Stimulated activated naive CD8-positive, alpha-beta T cell treated with anti-CD3 and anti-CD28 coated beads, Interleukin-15, amount 100 ng/mL, for 72 hours (primary cell): ENCODE data around the gene PGBD2.
"Not testable (repeated sequence)": the region's sequence is repeated elsewhere in the genome, so short reads cannot be mapped to it uniquely, and the experiment has no call there.

ENCODE experiments used
- ATAC-seq: fragments of 150-1000 bp; cut with Tn5 transposase; 2 replicates; pipeline ENCODE4 v1.10.0; 2021; ENCODE audit warnings: mild to moderate bottlenecking, moderate library complexity
- DNase-seq, 2 donors: peaks; one replicate each; pipeline ENCODE4 v3.0.0; 2021 to 2022
- H3K27ac Mint-ChIP-seq, 2 donors: one replicate each; pipeline ENCODE4 v1.8.0; 2022; ENCODE audit warnings: mild to moderate bottlenecking in 2 of 2, mixed read lengths in 2 of 2, moderate library complexity in 2 of 2
- H3K27me3 Mint-ChIP-seq: one replicate; pipeline ENCODE4 v1.8.0; 2022; ENCODE audit warnings: mixed read lengths
- H3K4me1 Mint-ChIP-seq: one replicate; pipeline ENCODE4 v1.8.0; 2022; ENCODE audit warnings: mild to moderate bottlenecking, mixed read lengths
- H3K4me3 Mint-ChIP-seq, 2 donors: one replicate each; pipeline ENCODE4 v1.8.0; 2022; ENCODE audit warnings: mild to moderate bottlenecking in 2 of 2, mixed read lengths in 2 of 2, moderate library complexity in 1 of 2
- H3K9me3 Mint-ChIP-seq, 2 donors: one replicate each; pipeline ENCODE4 v1.8.0; 2022; ENCODE audit warnings: mixed read lengths in 2 of 2

Gene PGBD2

GRCh38 chr1:248873993-248874533 lies 32.0 kb upstream of the PGBD2 start:
- peaks cover 25% of the 10 kb centered on the region for H3K4me1 Mint-ChIP-seq
- peak; percentile 83 to 84 for DNase-seq
- peak; percentile 72 for ATAC-seq
- peak overlapping the region; percentile 89 to 100 for H3K27ac Mint-ChIP-seq
- H3K27me3 Mint-ChIP-seq = no peaks in the 10 kb centered on the region
- peaks cover 0 to 7% of the 10 kb centered on the region in 2 donors for H3K9me3 Mint-ChIP-seq
- peak overlapping the region; percentile 90 to 96 for H3K4me3 Mint-ChIP-seq

GRCh38 chr1:248881261-248881660 lies 24.8 kb upstream of the PGBD2 start:
- no peaks in the 10 kb centered on the region for H3K9me3 Mint-ChIP-seq
- H3K27ac Mint-ChIP-seq = no peak overlapping the region
- no peaks in the 10 kb centered on the region for H3K4me1 Mint-ChIP-seq
- DNase-seq (no peak), ATAC-seq (no peak)
- H3K27me3 Mint-ChIP-seq = no peaks in the 10 kb centered on the region
- H3K4me3 Mint-ChIP-seq = no peak overlapping the region

GRCh38 chr1:248882427-248882826 lies 23.6 kb upstream of the PGBD2 start:
- not testable (repeated sequence) for DNase-seq, H3K4me3 Mint-ChIP-seq, H3K27ac Mint-ChIP-seq

GRCh38 chr1:248884632-248885295 lies 21.3 kb upstream of the PGBD2 start:
- H3K4me1 Mint-ChIP-seq = no peaks in the 10 kb centered on the region
- no peaks in the 10 kb centered on the region for H3K9me3 Mint-ChIP-seq
- H3K27me3 Mint-ChIP-seq = no peaks in the 10 kb centered on the region
- no peak for ATAC-seq
- no peak for DNase-seq
- no peak overlapping the region for H3K4me3 Mint-ChIP-seq
- H3K27ac Mint-ChIP-seq = no peak overlapping the region

More at GRCh38 chr1:248882427-248882826, 23.6 kb upstream of the PGBD2 start:
- not testable (repeated sequence) for H3K27me3 Mint-ChIP-seq, H3K9me3 Mint-ChIP-seq, H3K4me1 Mint-ChIP-seq, ATAC-seq

GRCh38 chr1:248885646-248886045 lies 20.4 kb upstream of the PGBD2 start:
- Mint-ChIP-seq H3K4me3 (no peak overlapping the region), H3K4me1 (no peaks in the 10 kb centered on the region), H3K27me3 (no peaks in the 10 kb centered on the region), H3K9me3 (no peaks in the 10 kb centered on the region), H3K27ac (no peak overlapping the region)
- ATAC-seq (no peak), DNase-seq (no peak)

- DNase-seq (no peak), ATAC-seq (no peak)
- no peak overlapping the region for H3K4me3 Mint-ChIP-seq
- H3K27me3 Mint-ChIP-seq = no peaks in the 10 kb centered on the region
- no peak overlapping the region for H3K27ac Mint-ChIP-seq
- H3K9me3 Mint-ChIP-seq = no peaks in the 10 kb centered on the region
- no peaks in the 10 kb centered on the region for H3K4me1 Mint-ChIP-seq
Measured at GRCh38 chr1:248886237-248886895, 19.7 kb upstream of the PGBD2 start.

- H3K9me3 Mint-ChIP-seq, DNase-seq, H3K4me1 Mint-ChIP-seq, H3K27ac Mint-ChIP-seq, ATAC-seq, H3K4me3 Mint-ChIP-seq: not testable (repeated sequence)
- H3K27me3 Mint-ChIP-seq = peaks cover 12% of the 10 kb centered on the region
Measured at GRCh38 chr1:248889914-248890243, 16.2 kb upstream of the PGBD2 start.

- H3K4me3 Mint-ChIP-seq = no peak overlapping the region
- ATAC-seq = peak; percentile 46
- DNase-seq = no peak
- H3K27me3 Mint-ChIP-seq = peaks cover 13% of the 10 kb centered on the region
- H3K27ac Mint-ChIP-seq = no peak overlapping the region
- no peaks in the 10 kb centered on the region for H3K9me3 Mint-ChIP-seq
- H3K4me1 Mint-ChIP-seq = no peaks in the 10 kb centered on the region
Measured at GRCh38 chr1:248890549-248891498, 15.2 kb upstream of the PGBD2 start.

GRCh38 chr1:248891758-248892157 lies 14.3 kb upstream of the PGBD2 start:
- ATAC-seq = no peak

GRCh38 chr1:248892590-248892989 lies 13.4 kb upstream of the PGBD2 start:
- peaks cover 19% of the 10 kb centered on the region for H3K27me3 Mint-ChIP-seq
- no peak for DNase-seq
- no peak overlapping the region for H3K27ac Mint-ChIP-seq
- H3K4me1 Mint-ChIP-seq = no peaks in the 10 kb centered on the region
- no peaks in the 10 kb centered on the region for H3K9me3 Mint-ChIP-seq
- ATAC-seq = no peak
- H3K4me3 Mint-ChIP-seq = no peak overlapping the region

More at GRCh38 chr1:248891758-248892157, 14.3 kb upstream of the PGBD2 start:
- Mint-ChIP-seq H3K27ac (no peak overlapping the region), H3K4me1 (no peaks in the 10 kb centered on the region), H3K27me3 (peaks cover 19% of the 10 kb centered on the region), H3K4me3 (no peak overlapping the region), H3K9me3 (no peaks in the 10 kb centered on the region)
- DNase-seq = no peak

- DNase-seq = no peak
Measured at GRCh38 chr1:248894837-248895236, 11.2 kb upstream of the PGBD2 start.

GRCh38 chr1:248897412-248898337 lies 8.4 kb upstream of the PGBD2 start:
- ATAC-seq = no peak
- Mint-ChIP-seq H3K9me3 (no peaks in the 10 kb centered on the region), H3K4me3 (no peak overlapping the region), H3K27me3 (peaks cover 36% of the 10 kb centered on the region), H3K4me1 (no peaks in the 10 kb centered on the region), H3K27ac (no peak overlapping the region)
- no peak for DNase-seq

More at GRCh38 chr1:248894837-248895236, 11.2 kb upstream of the PGBD2 start:
- no peak for ATAC-seq
- peaks cover 36% of the 10 kb centered on the region for H3K27me3 Mint-ChIP-seq
- H3K9me3 Mint-ChIP-seq = no peaks in the 10 kb centered on the region
- H3K27ac Mint-ChIP-seq = no peak overlapping the region
- no peak overlapping the region for H3K4me3 Mint-ChIP-seq
- no peaks in the 10 kb centered on the region for H3K4me1 Mint-ChIP-seq

- Mint-ChIP-seq H3K9me3 (no peaks in the 10 kb centered on the region), H3K4me1 (peaks cover 9% of the 10 kb centered on the region), H3K27ac (no peak overlapping the region), H3K27me3 (peaks cover 23% of the 10 kb centered on the region), H3K4me3 (no peak overlapping the region)
- DNase-seq (no peak), ATAC-seq (no peak)
Measured at GRCh38 chr1:248900637-248901036, 5.4 kb upstream of the PGBD2 start.

- Mint-ChIP-seq H3K4me1 (peaks cover 10% of the 10 kb centered on the region), H3K9me3 (no peaks in the 10 kb centered on the region), H3K4me3 (no peak overlapping the region), H3K27me3 (peaks cover 19% of the 10 kb centered on the region), H3K27ac (no peak overlapping the region)
- ATAC-seq (no peak), DNase-seq (no peak)
Measured at GRCh38 chr1:248901578-248901977, 4.5 kb upstream of the PGBD2 start.
